Upper lobe of left lung (tissue), 4 donors: ENCODE data around the gene KAT6B.

Experiments used
- CTCF ChIP-seq, 6 experiments: fragments of 450-650 bp in 4 of 6; fragments of 200-600 bp in 2 of 6; sonication (generic) in 2 of 6; IDR thresholded peaks; one replicate each; pipeline ENCODE4 v1.5.1; 2016 to 2019; ENCODE audit warnings: antibody characterized with exemption in 6 of 6
- EP300 ChIP-seq, 4 donors: sonication (generic); formaldehyde crosslinking; IDR thresholded peaks; one replicate each; pipeline ENCODE4 v1.5.1; 2017; ENCODE audit warnings: antibody characterized with exemption in 4 of 4, control low read depth in 2 of 4
- POLR2A ChIP-seq, 4 donors: fragments of 450-650 bp; IDR thresholded peaks; one replicate each; pipeline ENCODE4 v1.5.1; 2016 to 2017; ENCODE audit warnings: antibody characterized with exemption in 4 of 4, mild to moderate bottlenecking in 2 of 4
- POLR2AphosphoS5 ChIP-seq, 2 donors: sonication (generic); formaldehyde crosslinking; IDR thresholded peaks; one replicate each; pipeline ENCODE4 v1.5.1; 2017; ENCODE audit warnings: antibody characterized with exemption in 2 of 2

GRCh38 chr10:75068523-75068922 is 242.1 kb downstream of the KAT6B start:
- TF ChIP-seq CTCF (IDR thresholded peaks at IDR 0.05) = no peak
- no peak for TF ChIP-seq POLR2AphosphoS5 (IDR thresholded peaks at IDR 0.05)
- TF ChIP-seq POLR2A (IDR thresholded peaks at IDR 0.05) = no peak
- TF ChIP-seq EP300 (IDR thresholded peaks at IDR 0.05) = no peak
